GM12865 (cell line): ENCODE results near the gene ARHGAP22.
A peak's percentile ranks its signal among the peaks of the same experiment; 100 is the strongest.

Experiments used
- DNase-seq: peaks from one replicate; pipeline ENCODE4 v3.0.0; 2010; ENCODE audit warnings: low read depth
- H3K4me3 ChIP-seq: 2 replicates; pipeline ENCODE4 v1.5.1; 2011; ENCODE audit warnings: mild to moderate bottlenecking, low read depth, low read length, control low read depth
- CTCF ChIP-seq: IDR thresholded peaks from 2 replicates; pipeline ENCODE4 v1.5.1; 2011; ENCODE audit warnings: low read length, control low read depth, low read depth, inconsistent platforms; ENCODE audit not compliant: insufficient read depth; ENCODE audit errors: missing control alignments

ARHGAP22 gene

GRCh38 chr10:48555310-48556042 is 49.4 kb downstream of the ARHGAP22 start:
- no peak for DNase-seq
- H3K4me3 ChIP-seq, result no peak overlapping the region
- no peak for TF ChIP-seq CTCF

- TF ChIP-seq CTCF, result no peak
- DNase-seq, result no peak
Measured at GRCh38 chr10:48554656-48555055, 50.2 kb downstream of the ARHGAP22 start.

GRCh38 chr10:48554246-48554645 is 50.6 kb downstream of the ARHGAP22 start:
- no peak for TF ChIP-seq CTCF
- DNase-seq, result no peak

More at GRCh38 chr10:48554656-48555055, 50.2 kb downstream of the ARHGAP22 start:
- H3K4me3 ChIP-seq, result no peak overlapping the region

GRCh38 chr10:48552946-48553564 is 51.8 kb downstream of the ARHGAP22 start:
- TF ChIP-seq CTCF, result no peak
- DNase-seq, result no peak
- no peak overlapping the region for H3K4me3 ChIP-seq

More at GRCh38 chr10:48554246-48554645, 50.6 kb downstream of the ARHGAP22 start:
- H3K4me3 ChIP-seq, result no peak overlapping the region

DNA sequence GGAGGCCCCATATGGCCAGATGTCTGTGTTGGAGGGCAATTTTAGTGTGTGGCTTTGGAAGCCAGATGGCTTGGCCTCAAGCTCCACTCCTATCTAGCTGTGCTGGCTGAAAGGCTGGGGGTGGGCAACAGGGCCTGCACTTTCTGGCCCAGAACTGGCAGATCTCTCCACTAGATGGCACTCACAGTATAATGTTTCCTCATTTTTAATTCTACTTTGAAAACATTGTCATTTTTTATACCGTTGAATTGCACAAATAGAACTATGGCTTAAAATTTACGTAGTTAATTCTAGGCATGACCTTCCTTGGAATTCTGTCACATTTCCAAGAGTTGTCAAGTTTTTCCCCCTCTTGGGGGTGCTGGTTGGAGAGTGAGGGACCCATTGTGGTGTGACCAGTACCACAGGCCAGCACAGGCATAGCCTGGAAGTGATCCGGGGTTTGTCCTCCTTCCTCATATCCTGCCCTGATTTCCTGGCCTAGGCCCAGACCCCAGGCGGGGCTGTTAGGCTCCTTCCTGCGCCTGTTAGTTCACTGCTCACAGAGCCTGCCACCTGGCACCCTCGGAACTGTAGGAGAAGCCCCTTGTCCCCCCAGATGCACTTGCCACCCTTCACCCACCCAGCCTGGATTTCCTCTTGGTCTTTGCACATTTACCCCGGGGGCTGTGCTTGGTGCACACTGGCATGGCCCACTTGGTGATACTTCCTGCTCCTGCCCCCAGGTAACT is 52.8 kb downstream of the ARHGAP22 start:
- DNase-seq, result peak; percentile 54
- TF ChIP-seq CTCF, result peak; percentile 67
- H3K4me3 ChIP-seq, result no peak overlapping the region

DNA sequence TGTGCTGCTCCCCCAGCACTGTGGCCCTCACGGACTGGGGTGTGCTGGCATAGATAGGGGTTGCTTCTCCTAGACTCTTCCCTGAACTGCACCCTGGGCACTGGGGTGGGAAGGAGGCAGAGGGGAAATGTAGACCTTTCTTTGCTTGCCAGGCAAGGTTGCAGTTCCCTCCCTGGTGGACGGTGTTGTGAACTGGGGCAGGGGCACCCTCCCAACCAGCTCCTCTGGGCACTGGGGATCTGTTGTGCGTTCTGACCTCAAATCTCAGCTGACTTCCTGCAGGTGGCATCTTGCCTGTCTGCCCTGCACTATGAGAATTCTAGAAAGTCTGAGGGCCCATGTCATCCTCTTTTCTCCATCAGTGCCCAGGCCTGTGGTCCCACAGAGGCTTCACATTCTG is 53.9 kb downstream of the ARHGAP22 start:
- TF ChIP-seq CTCF, result no peak
- no peak for DNase-seq
- no peak overlapping the region for H3K4me3 ChIP-seq
